ENCODE measurements around the gene FTO.

- TF ChIP-seq CTCF (IDR thresholded peaks at IDR 0.05): no peak
- TF ChIP-seq POLR2A (IDR thresholded peaks at IDR 0.05): no peak
These were observed 431.7 kb downstream of the FTO start for GRCh38 chr16:54135361-54136275.

Data from tibial nerve (tissue), 3 donors.